Measurements from ENCODE around the gene FOXA1.
"Not testable (repeated sequence)": the region's sequence is repeated elsewhere in the genome, so short reads cannot be mapped to it uniquely, and the experiment has no call there.

Gene FOXA1

GRCh38 chr14:37588956-37589714 is 5.9 kb downstream of the FOXA1 start:
- peak; percentile 59 for DNase-seq

GRCh38 chr14:37588667-37588955 is 6.4 kb downstream of the FOXA1 start:
- no peak for DNase-seq

DNA sequence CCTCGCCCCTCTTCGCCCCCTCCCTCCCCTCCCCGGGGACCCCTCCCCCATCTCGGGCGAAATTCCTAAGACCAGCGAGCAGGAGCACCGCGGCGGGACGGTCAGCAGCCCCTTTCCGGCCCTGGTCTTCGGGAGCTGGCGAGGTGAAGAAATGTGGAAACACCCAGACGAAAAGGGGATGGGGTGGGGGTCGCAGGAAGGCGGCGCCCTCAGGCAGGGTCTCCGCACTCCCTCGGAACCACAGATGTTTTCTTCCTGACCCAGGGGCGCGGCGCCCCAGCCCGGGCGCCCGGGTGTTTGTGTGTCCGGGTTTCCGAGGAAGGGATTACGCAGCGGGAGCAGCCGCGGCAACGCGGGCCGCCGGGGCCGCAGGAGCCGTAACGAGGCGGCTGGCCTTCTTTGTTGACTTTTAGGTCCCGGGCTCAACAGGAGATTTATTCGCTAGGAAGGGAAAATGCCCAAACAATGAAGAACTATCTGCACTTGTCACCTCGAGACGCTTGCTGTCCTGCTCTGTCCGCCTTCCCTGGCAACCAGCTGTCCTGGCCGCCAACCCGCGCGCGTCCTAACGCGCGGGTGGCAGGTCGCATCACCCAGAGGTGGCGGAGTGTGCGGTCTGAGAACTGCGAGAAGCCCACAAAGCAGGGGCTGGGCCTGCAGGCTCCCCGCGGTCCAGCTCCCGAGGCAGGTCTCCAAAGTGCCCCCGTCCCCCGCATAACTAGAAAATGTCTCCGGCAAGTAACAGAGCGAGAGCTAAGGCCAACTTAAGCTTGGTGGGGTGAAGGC is 7.0 kb downstream of the FOXA1 start:
- no peak for DNase-seq

DNA sequence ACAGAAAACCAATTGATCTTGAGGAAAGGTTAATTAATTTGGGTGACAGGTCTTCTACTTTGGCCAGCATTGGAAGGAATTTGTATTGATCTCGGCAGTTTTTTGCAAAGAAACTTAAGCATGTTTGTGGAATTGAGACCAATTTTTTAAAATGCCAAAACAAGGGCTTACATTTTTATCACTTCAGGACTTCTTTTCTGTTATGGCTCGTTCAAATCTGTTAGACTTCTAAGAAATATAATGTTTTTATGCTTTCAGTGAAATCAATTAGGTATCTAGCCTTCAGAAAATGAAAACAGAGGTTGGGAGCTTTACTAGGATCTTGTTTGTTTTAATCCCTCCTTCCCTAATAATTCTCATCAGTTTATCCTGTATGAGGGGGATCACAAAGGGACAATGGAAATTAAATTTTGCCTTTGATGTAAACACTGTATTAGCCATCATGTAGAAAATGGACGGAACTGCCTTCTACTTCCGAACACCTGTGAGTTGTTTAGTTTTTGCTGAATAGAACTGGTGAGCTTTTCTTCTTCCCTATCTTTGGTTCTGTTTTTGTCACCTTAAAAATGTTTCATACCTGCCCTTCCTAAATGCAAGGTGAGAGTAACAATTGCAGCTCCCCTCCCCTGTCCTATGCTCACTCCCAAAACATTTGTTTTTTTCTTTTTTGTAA is 7.8 kb downstream of the FOXA1 start:
- DNase-seq = no peak

DNA sequence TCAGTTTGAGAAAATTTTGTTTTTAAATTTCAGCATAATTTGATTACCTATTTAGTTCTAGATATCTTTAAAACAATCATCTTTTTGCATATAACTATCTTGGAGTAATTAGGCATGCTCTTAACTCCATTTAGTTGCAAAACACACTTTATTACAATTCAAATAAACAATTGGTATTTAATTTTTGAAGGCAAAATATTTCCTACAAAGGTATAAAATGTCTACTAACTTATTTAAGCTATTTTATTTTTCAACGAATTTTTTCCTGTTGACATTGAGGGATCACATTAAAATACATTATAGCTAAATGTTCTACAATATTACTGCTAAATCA is 8.3 kb downstream of the FOXA1 start:
- DNase-seq = no peak

DNA sequence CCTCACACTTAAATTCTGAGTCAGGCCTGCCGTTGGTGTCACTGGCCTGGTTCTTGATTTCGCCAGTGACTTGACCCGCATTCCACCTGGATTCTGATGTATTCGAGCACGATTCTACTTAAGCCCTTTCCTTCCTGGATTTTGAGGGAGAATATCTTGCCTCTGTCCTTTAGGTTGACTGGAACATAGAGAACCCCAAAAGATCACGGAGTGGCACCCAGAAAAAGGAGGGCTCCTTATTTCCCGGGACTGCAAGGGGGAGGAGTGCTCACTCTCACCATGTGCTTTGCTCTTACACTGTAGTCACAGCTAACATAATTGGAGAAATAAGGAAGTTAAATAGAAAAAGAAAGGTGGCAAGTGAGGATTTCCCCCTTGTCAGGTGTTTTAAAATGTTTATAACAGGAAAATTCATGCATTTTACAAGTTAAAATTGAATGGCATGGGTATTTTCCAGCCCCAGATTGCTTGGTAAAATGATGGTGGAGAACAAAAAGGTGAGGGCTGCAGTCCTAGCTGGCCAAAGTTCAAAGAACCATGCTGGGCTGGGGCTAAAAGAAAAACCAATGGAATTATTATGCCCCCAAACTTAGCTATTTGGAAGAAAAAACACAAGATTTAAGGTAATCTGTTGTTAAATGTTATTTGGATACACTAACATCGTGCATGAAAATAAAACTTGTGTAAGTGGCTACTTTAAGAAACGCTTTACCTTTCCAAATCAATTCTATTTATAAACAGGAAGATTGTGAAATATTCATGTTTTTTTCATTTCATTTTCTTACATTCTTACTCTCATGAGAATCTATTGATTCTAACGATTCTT is 8.9 kb downstream of the FOXA1 start:
- no peak for DNase-seq

GRCh38 chr14:37585101-37585511 is 9.9 kb downstream of the FOXA1 start:
- DNase-seq = no peak

GRCh38 chr14:37584211-37585100 is 10.6 kb downstream of the FOXA1 start:
- DNase-seq = no peak

DNA sequence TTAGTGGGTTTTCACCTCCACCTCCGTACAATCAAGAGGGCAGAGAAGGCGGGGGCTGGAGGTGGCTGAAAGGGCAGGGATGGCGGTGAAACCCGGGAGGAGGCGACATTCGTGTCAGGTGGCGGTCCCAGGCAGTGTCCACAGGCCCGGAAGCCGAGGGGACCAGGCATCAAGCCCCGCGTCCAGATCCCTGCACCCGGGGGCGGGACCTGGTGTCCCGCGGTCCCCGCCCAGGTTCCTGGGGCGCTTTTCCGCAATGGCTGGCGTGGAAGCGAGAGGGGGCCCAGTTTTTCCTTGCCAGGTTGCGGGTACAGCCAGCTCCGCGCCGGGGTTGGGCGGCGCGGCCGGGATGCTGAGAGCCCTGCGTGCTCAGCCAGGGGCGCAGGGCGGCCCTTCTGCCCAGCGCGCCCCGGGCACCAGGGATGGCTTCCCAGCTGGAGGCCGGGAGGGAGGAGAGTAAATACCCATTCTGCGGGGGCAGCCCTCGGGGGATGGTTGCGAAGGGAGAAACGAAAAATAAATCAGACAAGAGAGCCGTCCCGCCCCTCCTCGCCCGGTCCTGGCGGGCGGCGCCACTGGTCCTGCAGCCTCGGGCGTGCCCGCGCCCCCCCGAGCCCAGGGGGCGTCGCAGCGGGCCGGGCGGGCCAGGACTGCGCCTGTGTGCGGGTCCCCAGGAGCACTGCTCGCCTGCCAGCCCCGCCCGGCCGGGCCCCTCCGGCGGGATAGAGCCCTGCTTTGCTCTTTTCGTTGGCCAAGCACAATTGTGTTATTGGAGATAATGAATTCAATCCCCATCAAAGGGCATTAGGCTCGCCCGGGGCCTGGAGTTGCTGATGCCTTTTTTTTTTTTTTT is 11.5 kb downstream of the FOXA1 start:
- peak; percentile 82 for DNase-seq

DNA sequence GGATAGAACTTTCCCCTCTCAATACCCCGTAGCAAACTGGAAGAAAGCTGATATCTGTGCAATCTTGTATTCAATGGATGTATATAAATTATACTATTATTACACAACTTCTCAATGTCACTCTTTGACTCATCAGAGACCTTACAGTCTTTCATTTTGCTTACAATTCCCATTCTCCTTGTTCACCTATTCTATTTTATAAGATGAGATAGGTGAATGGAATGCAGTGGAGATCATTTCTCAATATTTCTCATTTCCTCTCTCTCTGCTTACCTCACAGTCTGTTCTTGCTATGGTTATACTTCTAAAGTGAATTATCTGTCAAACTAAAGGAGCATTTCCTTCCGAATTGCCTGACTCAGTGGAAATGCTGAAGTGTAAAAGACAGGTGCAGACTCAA is 14.9 kb downstream of the FOXA1 start:
- DNase-seq = no peak

DNA sequence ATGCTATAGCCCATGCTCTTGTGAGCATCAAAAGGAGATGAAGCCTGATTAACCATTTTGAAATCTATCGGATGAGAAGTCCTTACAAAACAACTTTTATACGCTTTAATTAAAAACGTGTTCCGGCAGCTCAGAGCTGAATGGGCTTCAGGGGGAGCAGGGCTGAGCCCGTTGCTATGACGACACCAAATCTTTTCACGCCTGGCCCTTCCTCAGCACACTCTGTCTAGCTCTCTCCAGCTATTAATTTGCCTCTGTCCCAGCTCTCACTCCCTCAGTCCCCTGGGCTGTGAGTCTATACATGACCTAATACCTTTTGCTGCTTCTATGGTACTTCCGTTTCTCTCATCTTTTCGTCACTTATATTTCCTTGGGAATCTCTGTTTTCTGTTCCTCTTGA is 15.8 kb downstream of the FOXA1 start:
- DNase-seq = no peak

DNA sequence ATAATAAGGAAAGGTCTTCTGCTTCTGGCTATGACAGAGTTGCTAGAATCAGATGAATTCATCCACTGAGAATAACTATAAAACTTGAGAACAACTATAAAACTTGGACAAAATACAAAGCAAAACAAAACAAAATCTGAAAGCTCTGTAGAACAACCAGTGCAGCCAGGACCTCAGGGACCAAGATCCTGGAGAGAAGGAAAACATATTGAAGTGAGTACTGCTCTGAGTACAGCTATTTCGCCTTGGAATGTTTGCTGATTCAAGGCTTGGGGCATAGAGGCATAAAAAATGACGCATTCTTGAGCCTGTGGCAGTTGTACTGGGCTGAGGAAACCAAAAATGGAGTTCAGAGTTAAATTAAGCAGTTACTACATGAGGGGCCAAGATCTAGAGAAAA is 21.7 kb downstream of the FOXA1 start:
- DNase-seq = no peak

DNA sequence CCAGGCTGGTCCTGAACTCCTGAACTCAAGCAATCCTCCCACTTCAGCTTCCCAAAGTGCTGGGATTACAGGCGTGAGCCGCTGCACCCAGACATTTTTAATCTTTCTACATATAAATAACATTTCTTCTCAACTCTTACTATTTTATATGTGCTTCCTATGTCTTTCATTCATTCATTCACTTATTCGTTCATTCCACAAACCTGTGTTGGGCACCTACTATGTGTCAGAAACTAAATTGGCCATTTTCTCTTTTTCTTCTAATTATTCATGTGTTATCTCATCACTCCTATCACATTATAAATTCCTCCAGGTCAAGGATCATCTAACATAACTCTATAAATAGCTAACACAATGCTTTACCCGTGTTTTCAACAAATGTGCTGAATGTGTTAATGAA is 23.7 kb downstream of the FOXA1 start:
- DNase-seq = no peak

GRCh38 chr14:37569729-37570128 is 25.3 kb downstream of the FOXA1 start:
- DNase-seq = no peak

DNA sequence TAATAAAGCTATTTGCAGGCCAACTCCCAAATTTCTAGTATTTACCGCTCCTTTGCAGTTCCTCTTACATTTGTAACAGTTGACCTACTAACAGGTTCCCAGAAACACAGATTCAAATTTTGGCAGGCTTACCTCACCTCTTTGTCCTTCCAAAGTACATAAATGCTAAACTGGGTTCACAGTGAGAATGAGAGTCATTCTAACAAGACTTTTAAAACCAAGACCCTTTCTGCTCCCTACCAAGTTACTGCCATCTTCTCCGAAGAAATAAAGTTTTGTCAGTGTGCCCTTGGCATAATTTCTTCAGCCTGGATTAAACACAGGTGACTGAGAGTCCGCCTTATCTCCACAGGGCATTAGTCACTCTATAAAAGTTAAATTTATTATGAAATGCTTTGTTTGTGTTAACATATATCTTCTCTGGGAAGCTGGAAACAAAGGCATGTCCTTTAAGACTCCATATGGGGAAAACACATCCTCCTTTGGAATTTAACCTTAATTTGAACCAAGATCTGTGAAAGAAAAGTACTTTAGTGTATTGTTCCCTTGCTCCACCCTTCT is 28.2 kb downstream of the FOXA1 start:
- no peak for DNase-seq

DNA sequence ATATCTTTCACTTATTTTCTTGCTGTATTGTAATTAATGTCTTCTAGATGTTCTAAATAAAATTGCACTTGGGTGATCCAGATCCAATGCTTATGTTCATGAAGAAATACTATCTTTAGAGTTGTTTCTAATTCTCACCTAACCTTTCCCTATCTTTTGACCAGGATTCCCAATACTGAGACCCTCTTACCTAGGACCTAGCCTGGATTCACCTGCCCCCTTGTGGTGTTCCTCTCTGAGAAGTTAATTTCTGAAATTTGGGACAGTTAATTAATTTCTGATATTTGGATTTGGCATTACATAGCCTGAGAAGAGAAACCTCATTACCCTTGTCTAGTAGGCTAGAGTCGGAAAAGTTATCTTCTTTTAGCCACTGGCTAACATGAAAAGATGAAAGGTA is 29.5 kb downstream of the FOXA1 start:
- DNase-seq = no peak

- no peak for DNase-seq
Observed at GRCh38 chr14:37563189-37563588, 31.9 kb downstream of the FOXA1 start.

DNA sequence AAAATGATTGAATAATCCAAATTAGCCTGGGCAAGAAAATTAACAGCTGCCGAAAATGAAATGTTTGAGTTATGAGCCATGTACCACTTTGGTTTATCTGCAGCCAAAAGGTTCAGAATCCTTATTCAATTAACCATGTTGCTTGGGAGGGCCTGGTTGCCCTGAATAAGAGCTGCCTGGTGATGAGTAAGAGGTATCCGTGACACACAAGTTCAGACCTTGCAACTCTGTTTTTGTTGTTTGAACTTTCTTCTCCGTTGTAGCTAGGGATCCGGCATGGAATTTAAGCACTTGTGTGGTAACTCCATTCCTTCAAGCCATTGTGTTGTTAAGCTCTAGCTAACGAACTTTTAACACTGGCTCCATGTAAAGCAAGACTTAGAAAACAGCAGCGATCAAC is 35.7 kb downstream of the FOXA1 start:
- DNase-seq = no peak

GRCh38 chr14:37558740-37559139 is 36.3 kb downstream of the FOXA1 start:
- no peak for DNase-seq

GRCh38 chr14:37555596-37555995 is 39.5 kb downstream of the FOXA1 start:
- DNase-seq = not testable (repeated sequence)
